ENCODE results near the gene TNFAIP2.

TNFAIP2 gene

GRCh38 chr14:103184046-103184445 is 60.8 kb downstream of the TNFAIP2 start:
- no peak overlapping the region for H3K4me3 ChIP-seq (ENCODE audit: low read length)
- peaks cover 13% of the 10 kb centered on the region for H3K4me1 ChIP-seq (ENCODE audit: insufficient read depth, low read length)
- H3K27me3 ChIP-seq (ENCODE audit: insufficient read depth, low read length), result peaks cover 21% of the 10 kb centered on the region
- no peaks in the 10 kb centered on the region for H3K36me3 ChIP-seq (ENCODE audit: insufficient read depth, low read length)
- H3K9me3 ChIP-seq (ENCODE audit: low read length), result no peaks in the 10 kb centered on the region
- H2AFZ ChIP-seq (ENCODE audit: low read depth, low read length), result no peak overlapping the region

- peaks cover 29% of the 10 kb centered on the region for H3K27me3 ChIP-seq (ENCODE audit: insufficient read depth, low read length)
- H2AFZ ChIP-seq (ENCODE audit: low read depth, low read length), result no peak overlapping the region
- H3K36me3 ChIP-seq (ENCODE audit: insufficient read depth, low read length), result no peaks in the 10 kb centered on the region
- H3K4me1 ChIP-seq (ENCODE audit: insufficient read depth, low read length), result peaks cover 13% of the 10 kb centered on the region
- H3K4me3 ChIP-seq (ENCODE audit: low read length), result no peak overlapping the region
- H3K9me3 ChIP-seq (ENCODE audit: low read length), result no peaks in the 10 kb centered on the region
Observed at GRCh38 chr14:103185051-103186029, 62.1 kb downstream of the TNFAIP2 start.

GRCh38 chr14:103186241-103186822 is 63.1 kb downstream of the TNFAIP2 start:
- H3K4me3 ChIP-seq (ENCODE audit: low read length), result no peak overlapping the region
- no peaks in the 10 kb centered on the region for H3K9me3 ChIP-seq (ENCODE audit: low read length)
- peaks cover 13% of the 10 kb centered on the region for H3K4me1 ChIP-seq (ENCODE audit: insufficient read depth, low read length)
- H3K36me3 ChIP-seq (ENCODE audit: insufficient read depth, low read length), result no peaks in the 10 kb centered on the region
- no peak overlapping the region for H2AFZ ChIP-seq (ENCODE audit: low read depth, low read length)
- peaks cover 31% of the 10 kb centered on the region for H3K27me3 ChIP-seq (ENCODE audit: insufficient read depth, low read length)
